Endothelial cell of umbilical vein (primary cell): Measurements from ENCODE around the gene MYOF. TPM values are rescaled to one million over a fixed set of nuclear protein-coding genes. Genes with fewer than 3 reads are reported as not detected.

Experiments
- BruUV-seq: library from RNA; stranded (reverse); fragments of 400-500 nt; replicated peaks from 2 replicates; lab custom pipeline; 2021; lab: Mats Ljungman, UMichigan
- CTCF ChIA-PET: fragments of 300-600, 350-600 bp; sonication (Branson Sonifier 250); formaldehyde crosslinking; loops from one replicate; lab custom pipeline; 2021; ENCODE audit warnings: antibody characterized with exemption, inconsistent platforms; lab: Charles Lee
- POLR2A ChIA-PET: fragments of 300-600, 350-600 bp; sonication (Branson Sonifier 250); formaldehyde crosslinking; loops from one replicate; lab custom pipeline; 2021; ENCODE audit warnings: antibody characterized with exemption, inconsistent platforms; lab: Charles Lee
- DNase-seq: peaks from one replicate; pipeline ENCODE4 v3.0.0-alpha.2; 2011; ENCODE audit warnings: low read depth, low spot score
- FAIRE-seq: peaks from 2 replicates; lab custom pipeline; 2011; peaks lifted over from hg19 to GRCh38; lab: Jason Lieb, UNC
- H2AFZ ChIP-seq: 2 replicates; pipeline ENCODE4 v1.6.0; 2012; ENCODE audit warnings: low read depth, low read length, control low read depth, inconsistent platforms
- H3K27ac ChIP-seq: 2 replicates; pipeline ENCODE4 v1.5.1; 2011; ENCODE audit warnings: low read depth, mild to moderate bottlenecking, control low read depth, low read length, moderate library complexity; ENCODE audit not compliant: insufficient read depth
- H3K27me3 ChIP-seq, 2 experiments: 2 replicates each; pipeline versions ENCODE4 v1.6.0 to v1.6.1; 2011; ENCODE audit warnings: low read length in 2 of 2, mixed read lengths in 1 of 2; ENCODE audit not compliant: control insufficient read depth in 2 of 2, insufficient read depth in 2 of 2
- H3K36me3 ChIP-seq, 2 experiments: 2 replicates in 1 of 2; 3 replicates in 1 of 2; pipeline ENCODE4 v1.5.1; 2011; ENCODE audit warnings: low read length in 2 of 2, mild to moderate bottlenecking in 1 of 2, moderate library complexity in 1 of 2; ENCODE audit not compliant: control insufficient read depth in 2 of 2, insufficient read depth in 2 of 2; ENCODE audit errors: extremely low read depth in 1 of 2
- H3K4me1 ChIP-seq: 3 replicates; pipeline ENCODE4 v1.5.1; 2011; ENCODE audit warnings: mild to moderate bottlenecking, low read length; ENCODE audit not compliant: control insufficient read depth, insufficient read depth; ENCODE audit errors: extremely low read depth
- H3K4me2 ChIP-seq: 2 replicates; pipeline ENCODE4 v1.6.1; 2011; ENCODE audit warnings: low read length, control low read depth, mixed read lengths; ENCODE audit not compliant: insufficient read depth
- H3K4me3 ChIP-seq, 3 experiments: fragments of 200-600 bp in 1 of 3; sonication (generic), shearing (Covaris generic) in 1 of 3; replicated peaks in 1 of 3; 2 replicates each; pipeline ENCODE4 v1.5.1; 2011 to 2016; ENCODE audit warnings: control low read depth in 3 of 3, low read length in 3 of 3, mild to moderate bottlenecking in 2 of 3, inconsistent platforms in 1 of 3, low read depth in 1 of 3, moderate library complexity in 1 of 3; ENCODE audit not compliant: insufficient read depth in 1 of 3
- H3K79me2 ChIP-seq: 2 replicates; pipeline ENCODE4 v1.6.0; 2012; ENCODE audit warnings: low read length, inconsistent platforms; ENCODE audit not compliant: control insufficient read depth, insufficient read depth
- H3K9ac ChIP-seq: replicated peaks from 2 replicates; pipeline ENCODE3; 2011; ENCODE audit warnings: low read length, control low read depth; ENCODE audit not compliant: insufficient read depth; ENCODE audit errors: extremely low read depth
- H3K9me1 ChIP-seq: replicated peaks from 3 replicates; pipeline ENCODE4 v1.6.0; 2011; ENCODE audit warnings: mild to moderate bottlenecking, low read length; ENCODE audit not compliant: control insufficient read depth, insufficient read depth; ENCODE audit errors: extremely low read depth
- H3K9me3 ChIP-seq: replicated peaks from 2 replicates; pipeline ENCODE4 v1.5.1; 2012; ENCODE audit warnings: low read length, inconsistent platforms; ENCODE audit not compliant: control insufficient read depth, insufficient read depth
- H4K20me1 ChIP-seq: replicated peaks from 2 replicates; pipeline ENCODE3; 2011; ENCODE audit warnings: mild to moderate bottlenecking, low read length; ENCODE audit not compliant: control insufficient read depth, insufficient read depth; ENCODE audit errors: extremely low read depth
- FOS ChIP-seq: IDR thresholded peaks from 2 replicates; pipeline ENCODE4 v1.6.1; 2011; ENCODE audit warnings: mild to moderate bottlenecking, low read length, moderate library complexity, borderline replicate concordance; ENCODE audit not compliant: insufficient read depth
- GATA2 ChIP-seq: IDR thresholded peaks from 2 replicates; pipeline ENCODE4 v1.7.0; 2011; ENCODE audit warnings: low read depth, mild to moderate bottlenecking, moderate library complexity, mixed read lengths, low read length; ENCODE audit not compliant: insufficient read length, insufficient read depth
- JUN ChIP-seq: IDR thresholded peaks from 2 replicates; pipeline ENCODE4 v1.6.1; 2011; ENCODE audit warnings: borderline replicate concordance, low read depth; ENCODE audit not compliant: insufficient read length, insufficient read depth
- dilution Hi-C: fragments of 300-500 bp; cut with MboI; formaldehyde crosslinking; loops from one replicate; pipeline ENCODE4 v1.15.0; 2019; ENCODE audit warnings: low sequenced_read_pairs; ENCODE audit not compliant: extremely low pct_ligation_motif_present
- intact Hi-C: fragments of 100-400 bp; cut with micrococcal nuclease; formaldehyde crosslinking; loops from one replicate; pipeline ENCODE4 v1.10.0; 2022
- polyA plus RNA-seq, 4 experiments: library from polyadenylated mRNA; depleted of rRNA in 3 of 4; stranded (reverse) in 3 of 4; unstranded in 1 of 4; fragments of >200 nt; gene quantifications; 2 replicates each; pipeline versions ENCODE4 v1.2.1 to v1.2.3, GENCODE V29; 2011 to 2012; ENCODE audit warnings: missing spikeins in 1 of 4
- total RNA-seq: library from RNA; stranded (reverse); gene quantifications from 2 replicates; pipeline ENCODE4 v1.2.3, GENCODE V29; 2021
- TF ChIP-seq, protein P1 (sequence below), 2 donors: IDR thresholded peaks; 1 replicate in 1 of 2; 2 replicates in 1 of 2; pipeline ENCODE4 v1.5.1; 2011; ENCODE audit warnings: low read length in 2 of 2, mild to moderate bottlenecking in 2 of 2, moderate library complexity in 2 of 2, control low read depth in 1 of 2, inconsistent platforms in 1 of 2, low read depth in 1 of 2; ENCODE audit not compliant: insufficient read depth in 1 of 2; ENCODE audit errors: extremely low read depth in 1 of 2
- TF ChIP-seq, protein P2 (sequence below): IDR thresholded peaks from 2 replicates; pipeline ENCODE4 v1.6.1; 2011; ENCODE audit not compliant: insufficient read depth, insufficient read length

The MYOF gene
- total and polyA plus RNA-seq, 2 donors (not counting 3 experiments of a cell fraction or from before 2014, with no cell fraction given), result 98.4 to 379 TPM

DNA sequence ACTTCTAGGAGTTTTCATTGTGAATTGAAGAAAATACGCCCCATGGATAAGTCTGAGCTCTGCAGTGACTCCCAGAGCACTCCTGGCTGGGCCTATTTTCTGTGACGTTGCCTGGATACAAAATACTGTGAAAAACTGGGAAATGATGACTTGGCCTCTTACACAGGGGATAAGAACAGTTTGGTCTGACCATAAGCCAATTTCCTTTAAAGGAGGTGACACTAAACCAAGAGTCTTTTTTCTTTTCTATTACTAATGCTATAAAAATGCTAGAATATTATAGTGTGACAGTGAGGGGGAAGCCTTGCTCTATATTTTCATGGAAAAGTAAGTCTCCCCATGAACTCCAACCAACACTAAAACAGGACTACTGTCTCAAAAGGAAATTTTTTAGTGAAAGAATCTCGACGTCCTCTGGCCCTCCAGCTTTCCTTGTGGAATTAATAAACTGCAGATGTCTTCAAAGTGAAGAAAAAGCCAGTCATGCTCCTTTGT lies 45.5 kb downstream of the MYOF start:
- Histone ChIP-seq H2AFZ (no peak overlapping the region), H3K9me1 (no peaks in the 10 kb centered on the region), H3K4me1 (peaks cover 50% of the 10 kb centered on the region), H3K4me2 (peak overlapping the region; percentile 63), H3K9me3 (no peaks in the 10 kb centered on the region), H4K20me1 (no peaks in the 10 kb centered on the region), H3K27ac (peak overlapping the region; percentile 100), H3K27me3 (no peaks in the 10 kb centered on the region), H3K36me3 (peaks cover 0 to 3% of the 10 kb centered on the region in 2 experiments), H3K4me3 (no peak overlapping the region), H3K79me2 (peaks cover 62% of the 10 kb centered on the region), H3K9ac (peak overlapping the region; percentile 97)
- dilution Hi-C loops (no loop called here), intact Hi-C loops (loop anchor here (1.0 kb wide), 7 partner anchors 9 to 60 kb away; partner anchors contain the start of gene MYOF)
- CTCF ChIA-PET, result interaction anchor here (0.5 to 3.2 kb wide), 12 partner anchors 10 to 61 kb away, joined by 3 to 45 read pairs (median 5); partner anchors contain the start of gene MYOF
- BruUV-seq, result TSS peak; percentile 82
- DNase-seq (peak; percentile 95), FAIRE-seq (no peak)
- POLR2A ChIA-PET, result interaction anchor here (0.6 to 2.8 kb wide), 6 partner anchors 16 to 113 kb away, joined by 3 to 14 read pairs (median 8); no protein-coding TSS in a partner anchor
- TF ChIP-seq JUN (peak; percentile 59), FOS (peak; percentile 31), GATA2 (no peak)
- TF ChIP-seq, protein P1, sequence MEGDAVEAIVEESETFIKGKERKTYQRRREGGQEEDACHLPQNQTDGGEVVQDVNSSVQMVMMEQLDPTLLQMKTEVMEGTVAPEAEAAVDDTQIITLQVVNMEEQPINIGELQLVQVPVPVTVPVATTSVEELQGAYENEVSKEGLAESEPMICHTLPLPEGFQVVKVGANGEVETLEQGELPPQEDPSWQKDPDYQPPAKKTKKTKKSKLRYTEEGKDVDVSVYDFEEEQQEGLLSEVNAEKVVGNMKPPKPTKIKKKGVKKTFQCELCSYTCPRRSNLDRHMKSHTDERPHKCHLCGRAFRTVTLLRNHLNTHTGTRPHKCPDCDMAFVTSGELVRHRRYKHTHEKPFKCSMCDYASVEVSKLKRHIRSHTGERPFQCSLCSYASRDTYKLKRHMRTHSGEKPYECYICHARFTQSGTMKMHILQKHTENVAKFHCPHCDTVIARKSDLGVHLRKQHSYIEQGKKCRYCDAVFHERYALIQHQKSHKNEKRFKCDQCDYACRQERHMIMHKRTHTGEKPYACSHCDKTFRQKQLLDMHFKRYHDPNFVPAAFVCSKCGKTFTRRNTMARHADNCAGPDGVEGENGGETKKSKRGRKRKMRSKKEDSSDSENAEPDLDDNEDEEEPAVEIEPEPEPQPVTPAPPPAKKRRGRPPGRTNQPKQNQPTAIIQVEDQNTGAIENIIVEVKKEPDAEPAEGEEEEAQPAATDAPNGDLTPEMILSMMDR (IDR thresholded peaks at IDR 0.05; ENCODE audit: extremely low read depth in 1 of 2, insufficient read depth in 1 of 2, low read depth in 1 of 2, low read length in 2 of 2), result no peak
- TF ChIP-seq, protein P2, sequence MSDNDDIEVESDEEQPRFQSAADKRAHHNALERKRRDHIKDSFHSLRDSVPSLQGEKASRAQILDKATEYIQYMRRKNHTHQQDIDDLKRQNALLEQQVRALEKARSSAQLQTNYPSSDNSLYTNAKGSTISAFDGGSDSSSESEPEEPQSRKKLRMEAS, result no peak
